MCF 10A (cell line): Measurements from ENCODE around the gene NFIB. TPM values are rescaled to one million over a fixed set of nuclear protein-coding genes. Genes with fewer than 3 reads are reported as not detected.

Source experiments
- BruUV-seq: library from RNA; stranded (reverse); fragments of 400-500 nt; replicated peaks from 2 replicates; lab custom pipeline; 2021; lab: Mats Ljungman, UMichigan
- CTCF ChIA-PET: fragments of 300-600 bp; sonication (Branson Sonifier 250); formaldehyde crosslinking; extraction: SDS; loops from one replicate; lab custom pipeline; 2021; ENCODE audit warnings: antibody characterized with exemption, inconsistent platforms; lab: Yijun Ruan, JAX
- POLR2A ChIA-PET: fragments of 300-600, 350-650 bp; sonication (Branson Sonifier 250); formaldehyde crosslinking; extraction: SDS; loops from one replicate; lab custom pipeline; 2020; ENCODE audit warnings: antibody characterized with exemption, inconsistent platforms; lab: Yijun Ruan, JAX
- DNase-seq: peaks from one replicate; pipeline ENCODE4 v3.0.0-alpha.2; 2018; ENCODE audit not compliant: unreplicated experiment
- H3K27ac Mint-ChIP-seq: one replicate; pipeline ENCODE4 v1.8.0; 2022; ENCODE audit warnings: mild to moderate bottlenecking, low read depth, mixed read lengths; ENCODE audit not compliant: unreplicated experiment
- H3K27me3 Mint-ChIP-seq: one replicate; pipeline ENCODE4 v1.8.0; 2022; ENCODE audit warnings: mixed read lengths; ENCODE audit not compliant: insufficient read depth, unreplicated experiment
- H3K36me3 Mint-ChIP-seq: one replicate; pipeline ENCODE4 v1.8.0; 2022; ENCODE audit warnings: mild to moderate bottlenecking, moderate library complexity, mixed read lengths; ENCODE audit not compliant: insufficient read depth, unreplicated experiment
- H3K4me1 Mint-ChIP-seq: one replicate; pipeline ENCODE4 v1.8.0; 2022; ENCODE audit warnings: mixed read lengths; ENCODE audit not compliant: insufficient read depth, unreplicated experiment
- H3K4me3 Mint-ChIP-seq: one replicate; pipeline ENCODE4 v1.8.0; 2022; ENCODE audit warnings: mild to moderate bottlenecking, moderate library complexity, mixed read lengths; ENCODE audit not compliant: unreplicated experiment
- H3K9me3 Mint-ChIP-seq: one replicate; pipeline ENCODE4 v1.8.0; 2022; ENCODE audit warnings: mixed read lengths; ENCODE audit not compliant: unreplicated experiment
- CTCF ChIP-seq: fragments of 200-600 bp; IDR thresholded peaks from one replicate; pipeline ENCODE4 v1.8.0; 2022; ENCODE audit warnings: antibody characterized with exemption, mild to moderate bottlenecking; ENCODE audit not compliant: unreplicated experiment
- intact Hi-C: fragments of 100-400 bp; cut with micrococcal nuclease; formaldehyde crosslinking; loops from 2 replicates; pipeline ENCODE4 v1.14.1; 2022
- total RNA-seq: library from RNA; stranded (reverse); gene quantifications from 2 replicates; pipeline ENCODE4 v1.2.3, GENCODE V29; 2022

The NFIB gene
- total RNA-seq, 1 experiment from 2014 or later = 70.8 TPM

- no peak overlapping the region for H3K4me3 Mint-ChIP-seq
- H3K4me1 Mint-ChIP-seq = peaks cover 19% of the 10 kb centered on the region
- H3K36me3 Mint-ChIP-seq = peaks cover 42% of the 10 kb centered on the region
- CTCF ChIA-PET = no interaction called here
- H3K9me3 Mint-ChIP-seq = no peaks in the 10 kb centered on the region
- H3K27me3 Mint-ChIP-seq = no peaks in the 10 kb centered on the region
- POLR2A ChIA-PET = interaction anchor here (0.7 kb wide), 1 partner anchor 165 kb away, joined by 4 read pairs; no protein-coding TSS in a partner anchor
- intact Hi-C loops = no loop called here
- no TSS peak for BruUV-seq
- H3K27ac Mint-ChIP-seq = no peak overlapping the region
- no peak for DNase-seq
- TF ChIP-seq CTCF = no peak
These were observed 228.1 kb downstream of the NFIB start for GRCh38 chr9:14085810-14086209.

GRCh38 chr9:14084867-14085266, 229.1 kb downstream of the NFIB start:
- CTCF ChIA-PET = interaction anchor here (0.6 to 1.0 kb wide), 2 partner anchors 268 to 504 kb away, joined by 3 to 4 read pairs; no protein-coding TSS in a partner anchor
- no peak overlapping the region for H3K4me3 Mint-ChIP-seq
- no TSS peak for BruUV-seq

GRCh38 chr9:14083366-14083765, 230.6 kb downstream of the NFIB start:
- intact Hi-C loops = no loop called here
- H3K4me1 Mint-ChIP-seq = peaks cover 12% of the 10 kb centered on the region
- no TSS peak for BruUV-seq
- no peaks in the 10 kb centered on the region for H3K27me3 Mint-ChIP-seq
- no peak overlapping the region for H3K4me3 Mint-ChIP-seq
- ChIA-PET POLR2A (interaction anchor here (0.6 kb wide), 1 partner anchor 302 kb away, joined by 3 read pairs; no protein-coding TSS in a partner anchor), CTCF (interaction anchor here (0.6 to 0.8 kb wide), 2 partner anchors 188 to 635 kb away, joined by 3 to 4 read pairs; no protein-coding TSS in a partner anchor)
- no peak for TF ChIP-seq CTCF
- no peak overlapping the region for H3K27ac Mint-ChIP-seq
- no peaks in the 10 kb centered on the region for H3K9me3 Mint-ChIP-seq
- peaks cover 41% of the 10 kb centered on the region for H3K36me3 Mint-ChIP-seq
- DNase-seq = no peak

More at GRCh38 chr9:14084867-14085266, 229.1 kb downstream of the NFIB start:
- Mint-ChIP-seq H3K9me3 (no peaks in the 10 kb centered on the region), H3K27me3 (no peaks in the 10 kb centered on the region), H3K27ac (peak overlapping the region; percentile 16), H3K36me3 (peaks cover 47% of the 10 kb centered on the region), H3K4me1 (peaks cover 21% of the 10 kb centered on the region)
- DNase-seq = no peak
- intact Hi-C loops = no loop called here
- POLR2A ChIA-PET = interaction anchor here (0.6 kb wide), 1 partner anchor 12 kb away, joined by 3 read pairs; no protein-coding TSS in a partner anchor
- no peak for TF ChIP-seq CTCF

GRCh38 chr9:14082732-14083131, 231.2 kb downstream of the NFIB start:
- H3K36me3 Mint-ChIP-seq = peaks cover 36% of the 10 kb centered on the region
- no peaks in the 10 kb centered on the region for H3K9me3 Mint-ChIP-seq
- no peak overlapping the region for H3K27ac Mint-ChIP-seq
- no TSS peak for BruUV-seq
- H3K4me3 Mint-ChIP-seq = no peak overlapping the region
- DNase-seq = no peak
- TF ChIP-seq CTCF = no peak
- intact Hi-C loops = no loop called here
- peaks cover 12% of the 10 kb centered on the region for H3K4me1 Mint-ChIP-seq
- no peaks in the 10 kb centered on the region for H3K27me3 Mint-ChIP-seq
- CTCF ChIA-PET = interaction anchor here (0.6 to 0.7 kb wide), 2 partner anchors 68 to 188 kb away, joined by 4 read pairs; no protein-coding TSS in a partner anchor
- POLR2A ChIA-PET = no interaction called here
